Midbrain (tissue), 1 donor: Measurements from ENCODE around the gene ADAMTSL1.

ENCODE experiments used
- DNase-seq: peaks from one replicate; lab custom pipeline; 2025; lab: John Stamatoyannopoulos, UW

ADAMTSL1 gene

GRCh38 chr9:18606846-18607245 is 132.9 kb downstream of the ADAMTSL1 start:
- DNase-seq: no peak

DNA sequence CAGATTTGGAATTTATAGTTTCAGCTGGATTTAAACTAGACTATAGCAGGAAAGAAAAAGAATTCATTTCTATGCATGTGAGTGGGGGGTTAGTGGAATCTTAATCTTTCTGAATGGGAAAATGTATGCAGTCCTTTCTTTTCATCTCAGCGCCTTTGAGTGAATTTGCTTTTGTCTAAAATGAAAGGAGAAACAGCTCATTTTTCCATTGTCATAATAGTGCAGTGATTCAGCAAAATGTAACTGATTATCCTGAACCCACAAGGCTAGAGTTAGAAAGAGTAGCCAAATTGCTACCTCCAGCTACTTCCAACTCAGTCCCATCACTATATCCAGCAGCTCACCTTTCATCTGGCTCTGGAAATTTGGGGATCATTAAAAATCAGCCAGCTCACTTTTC is 134.4 kb downstream of the ADAMTSL1 start:
- DNase-seq: no peak

DNA sequence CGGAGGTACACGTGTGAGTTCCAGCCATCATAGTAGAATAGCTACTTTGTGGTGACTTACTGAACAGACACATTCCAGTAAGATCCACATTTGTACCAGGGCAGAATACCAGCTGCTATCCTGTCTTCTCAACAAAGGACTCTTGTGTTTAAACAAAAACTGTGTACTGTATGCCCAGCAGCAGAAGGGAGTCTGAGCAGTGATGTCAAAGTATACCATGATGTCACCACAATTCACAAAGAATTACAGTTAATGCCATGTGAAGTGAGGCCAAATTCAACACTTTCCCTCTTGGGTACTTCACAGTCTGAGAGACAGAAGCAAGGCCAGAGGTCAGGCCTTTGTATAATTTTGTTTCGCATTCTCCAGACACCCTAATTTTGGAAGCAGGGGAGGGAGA is 137.0 kb downstream of the ADAMTSL1 start:
- DNase-seq: peak; percentile 79

DNA sequence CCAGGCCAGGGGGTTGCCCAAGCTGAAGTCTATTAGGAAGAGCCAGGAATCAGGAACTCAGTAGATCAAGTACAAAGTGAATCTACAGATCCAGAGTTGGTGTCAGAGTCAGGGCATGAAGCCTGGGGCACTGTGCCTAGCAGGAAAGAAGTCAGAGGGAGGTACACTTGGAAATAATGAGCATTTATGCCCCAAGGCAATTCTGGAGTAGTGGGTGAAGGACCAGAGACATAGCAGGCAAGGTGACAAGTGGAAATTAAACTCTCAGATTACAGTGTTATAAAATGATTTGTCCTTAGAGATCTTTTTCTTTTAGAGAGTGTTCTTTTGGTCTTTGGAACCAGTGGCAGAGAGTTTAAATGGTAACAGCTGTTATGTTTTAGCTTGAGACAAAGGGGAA is 138.0 kb downstream of the ADAMTSL1 start:
- no peak for DNase-seq

- no peak for DNase-seq
These were observed 140.2 kb downstream of the ADAMTSL1 start for GRCh38 chr9:18614116-18614515.

DNA sequence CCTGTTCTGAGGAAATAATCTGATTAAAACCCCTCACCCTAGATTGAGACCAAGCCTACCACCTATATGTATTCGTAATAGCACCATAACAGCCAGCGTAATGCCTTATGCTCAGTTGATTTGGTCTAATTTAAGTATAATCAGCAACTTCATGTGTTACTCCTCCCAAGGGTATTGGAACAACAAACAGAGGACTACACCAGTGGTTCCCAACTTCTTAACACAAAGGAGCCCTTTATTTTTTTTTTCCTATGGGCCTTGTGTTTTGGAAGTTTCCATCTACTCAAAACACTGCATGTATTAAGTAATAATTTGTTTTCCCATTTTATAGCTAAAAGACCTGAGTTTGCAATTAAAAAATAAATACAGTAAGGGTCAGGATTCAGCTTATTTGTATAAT is 140.7 kb downstream of the ADAMTSL1 start:
- no peak for DNase-seq

DNA sequence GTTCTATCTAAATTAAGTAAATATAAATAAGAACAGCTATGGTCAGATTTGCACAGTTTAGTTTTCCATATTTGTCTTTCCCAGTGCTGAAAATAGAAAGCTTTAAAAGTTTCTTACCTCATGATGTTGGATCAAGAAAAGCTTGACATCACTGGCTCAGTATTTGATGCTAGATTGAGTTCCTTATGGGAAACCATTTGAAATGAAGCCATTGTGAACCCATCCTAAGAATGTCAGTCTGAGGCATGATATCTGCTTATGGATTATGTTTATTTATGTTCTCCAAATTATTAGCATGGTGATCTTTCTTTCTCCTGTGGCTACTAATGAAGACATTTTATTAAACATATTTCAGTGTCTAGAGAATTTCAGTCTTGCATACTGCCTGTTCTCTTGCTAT is 143.0 kb downstream of the ADAMTSL1 start:
- DNase-seq: no peak

- DNase-seq: no peak
These were observed 143.8 kb downstream of the ADAMTSL1 start for GRCh38 chr9:18617759-18618158.

DNA sequence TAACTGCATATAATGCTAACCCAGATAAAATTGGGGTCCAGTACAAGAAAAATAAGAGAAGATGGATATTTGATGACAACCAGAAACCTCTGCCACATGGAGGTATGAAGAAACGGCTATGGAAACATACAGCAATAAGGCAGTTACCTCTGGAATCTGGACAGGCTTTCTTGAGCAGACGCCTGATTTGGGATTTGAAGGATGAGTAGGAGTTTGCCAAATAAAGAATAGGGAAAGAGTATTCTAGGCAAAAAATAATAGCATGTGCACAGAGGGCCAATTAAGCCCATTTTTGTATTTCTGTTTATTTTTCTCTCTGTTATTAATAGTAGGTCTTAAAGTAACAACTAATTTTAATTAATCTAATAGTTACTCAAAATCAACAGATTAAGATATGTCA is 144.9 kb downstream of the ADAMTSL1 start:
- no peak for DNase-seq

GRCh38 chr9:18622186-18622836 is 148.4 kb downstream of the ADAMTSL1 start:
- DNase-seq: no peak

DNA sequence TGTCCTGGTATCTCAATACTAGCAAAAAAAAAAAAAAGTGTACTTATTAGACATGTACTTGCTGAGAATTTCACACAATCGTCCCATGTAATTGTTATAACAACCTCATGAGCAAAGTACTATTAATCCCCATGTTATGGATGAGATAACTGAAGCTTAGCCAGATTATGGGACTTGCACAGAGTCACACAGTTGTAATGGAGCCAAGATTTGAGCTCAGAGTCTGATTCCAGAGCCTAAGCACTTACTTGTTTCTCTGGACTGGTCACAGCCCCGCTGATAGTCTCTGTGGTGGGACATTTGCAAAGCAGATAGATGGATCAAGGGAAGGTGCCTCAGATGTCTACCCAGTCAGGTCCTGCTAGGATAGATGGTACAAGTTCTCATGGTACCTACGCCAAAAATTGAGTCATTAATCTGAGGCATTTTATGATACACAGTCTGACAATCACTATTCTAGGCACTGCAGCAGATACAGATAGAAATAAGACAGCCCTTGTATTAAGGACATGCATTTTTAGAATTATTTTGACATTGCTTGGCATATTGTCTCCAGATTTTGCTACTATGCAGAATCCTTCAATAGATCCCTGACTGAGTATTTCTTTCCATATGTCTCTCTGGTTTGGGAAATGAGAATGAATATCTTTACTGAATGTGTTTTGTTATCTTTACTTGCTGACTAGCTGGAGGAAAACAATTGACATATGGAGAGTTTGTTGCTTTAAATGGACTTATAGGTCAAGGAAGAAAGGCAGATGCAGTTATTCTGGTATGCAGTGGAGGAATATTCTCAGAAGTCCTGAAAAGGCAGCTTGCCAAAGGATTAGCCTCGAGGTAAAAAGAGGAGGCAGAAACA is 149.5 kb downstream of the ADAMTSL1 start:
- DNase-seq: no peak

- no peak for DNase-seq
These were observed 152.2 kb downstream of the ADAMTSL1 start for GRCh38 chr9:18626046-18626698.

- no peak for DNase-seq
These were observed 155.2 kb downstream of the ADAMTSL1 start for GRCh38 chr9:18629136-18629535.

DNA sequence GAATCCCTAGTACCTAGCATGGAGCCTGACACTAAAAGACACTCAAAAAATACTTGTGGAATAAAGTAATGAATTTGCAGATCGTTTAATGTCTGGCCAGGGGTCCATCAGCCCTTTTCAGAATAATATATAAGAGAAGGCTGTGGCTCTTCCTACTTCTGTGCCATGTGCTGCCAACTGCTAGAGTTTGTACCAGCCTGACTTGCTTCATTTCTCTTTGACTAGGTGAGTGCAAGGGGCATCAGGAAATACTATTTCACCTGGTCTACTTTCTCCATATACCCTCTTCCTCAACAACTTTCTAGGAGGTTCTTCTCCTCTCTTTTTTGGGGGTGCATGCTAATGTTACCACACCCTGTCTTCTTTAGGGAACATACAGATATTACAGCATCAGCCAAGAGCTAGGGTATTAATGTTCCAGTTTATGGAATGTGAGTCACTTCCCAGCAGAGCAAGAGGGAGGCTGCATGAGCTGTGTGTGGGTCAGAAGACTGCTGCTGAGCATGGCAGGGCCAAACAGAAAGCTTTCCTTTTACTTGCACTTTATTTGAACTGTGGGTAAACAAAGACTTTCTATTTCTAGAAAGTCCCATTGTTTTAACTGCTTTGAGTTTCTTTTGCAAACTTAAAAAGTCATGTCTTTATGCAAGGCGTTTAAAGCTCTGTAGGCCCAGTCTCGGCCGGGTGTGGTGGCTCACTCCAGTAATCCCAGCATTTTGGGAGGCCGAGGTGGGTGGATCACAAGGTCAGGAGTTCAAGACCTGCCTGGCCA is 158.9 kb downstream of the ADAMTSL1 start:
- no peak for DNase-seq

- DNase-seq: no peak
These were observed 162.8 kb downstream of the ADAMTSL1 start for GRCh38 chr9:18636781-18637180.

DNA sequence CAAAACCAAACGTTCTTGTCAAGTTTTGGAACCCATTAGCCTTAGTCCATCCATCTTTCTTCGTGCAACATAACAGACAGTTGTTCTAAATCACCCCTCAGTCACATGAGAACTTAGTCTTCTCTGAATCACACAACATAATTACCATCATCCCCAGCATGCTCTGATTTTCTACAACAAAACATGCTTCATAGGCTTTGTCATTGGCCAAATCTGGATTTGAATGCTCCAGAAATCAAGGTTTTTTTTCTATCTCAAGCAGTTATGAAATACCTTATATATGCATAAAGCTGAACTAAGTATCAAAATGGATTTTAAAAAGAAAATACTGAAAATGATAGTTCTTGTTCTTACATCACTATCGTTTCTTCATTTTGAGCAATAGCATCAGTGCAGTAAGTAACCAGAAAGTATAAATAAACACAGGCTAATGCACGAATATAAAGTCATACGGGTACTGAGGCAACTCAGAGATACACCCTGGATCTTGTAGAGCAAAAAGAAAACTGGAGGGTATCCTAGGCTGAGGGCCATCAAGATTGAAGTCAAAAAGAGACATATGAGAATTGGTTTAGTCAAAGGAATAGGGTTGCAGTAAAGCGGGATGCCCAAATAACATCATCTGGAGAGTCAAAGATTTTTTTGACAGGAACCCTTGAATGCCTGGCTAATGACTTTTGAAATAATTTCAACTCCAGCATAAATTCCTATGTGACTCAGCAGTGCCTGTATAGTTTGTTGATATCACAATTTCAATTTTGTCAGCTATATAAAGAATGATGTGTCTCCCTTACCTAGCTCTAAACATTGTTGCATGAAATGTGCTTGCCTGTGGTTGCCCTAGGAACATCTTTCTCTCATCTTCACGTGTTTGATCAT is 164.7 kb downstream of the ADAMTSL1 start:
- DNase-seq: no peak

- no peak for DNase-seq
These were observed 166.0 kb downstream of the ADAMTSL1 start for GRCh38 chr9:18639911-18640310.

DNA sequence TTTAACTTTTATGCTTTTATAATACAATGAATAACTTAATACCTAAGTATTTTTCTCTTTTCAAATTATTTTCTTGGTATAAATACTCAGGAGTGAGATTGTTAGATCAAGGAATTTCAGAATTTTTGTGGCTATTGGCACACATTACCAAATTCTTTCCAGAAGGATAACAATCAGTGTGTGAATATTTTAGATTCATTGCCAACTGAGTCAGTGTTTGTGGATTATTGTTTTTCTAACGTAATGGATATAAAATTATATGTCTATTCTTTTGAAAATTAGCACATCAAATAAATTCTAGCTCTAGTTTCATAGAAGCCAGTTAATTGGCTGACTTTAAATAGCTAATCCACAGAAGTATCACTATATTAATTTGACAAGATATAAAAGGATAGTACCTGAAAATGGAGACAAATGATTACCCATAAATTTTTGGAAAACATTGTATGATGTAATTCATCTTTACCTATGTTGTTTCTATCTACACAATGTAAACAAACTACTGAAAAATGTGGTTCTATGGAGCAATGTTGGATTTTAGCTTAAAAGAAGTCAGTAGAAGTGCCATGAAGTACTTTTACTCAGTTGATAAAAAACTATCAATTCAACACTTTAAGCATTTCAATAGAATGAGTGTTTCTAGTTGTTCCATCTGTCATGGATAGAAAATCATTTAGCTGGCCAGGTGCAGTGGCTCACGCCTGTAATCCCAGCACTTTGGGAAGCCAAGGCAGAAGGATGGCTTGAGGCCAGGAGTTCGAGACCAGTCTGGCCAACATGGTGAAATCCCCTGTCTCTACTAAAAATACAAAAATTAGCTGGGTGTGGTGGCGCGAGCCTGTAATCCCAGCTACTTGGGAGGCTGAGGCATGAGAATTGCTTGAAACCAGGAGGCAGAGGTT is 185.1 kb downstream of the ADAMTSL1 start:
- no peak for DNase-seq

DNA sequence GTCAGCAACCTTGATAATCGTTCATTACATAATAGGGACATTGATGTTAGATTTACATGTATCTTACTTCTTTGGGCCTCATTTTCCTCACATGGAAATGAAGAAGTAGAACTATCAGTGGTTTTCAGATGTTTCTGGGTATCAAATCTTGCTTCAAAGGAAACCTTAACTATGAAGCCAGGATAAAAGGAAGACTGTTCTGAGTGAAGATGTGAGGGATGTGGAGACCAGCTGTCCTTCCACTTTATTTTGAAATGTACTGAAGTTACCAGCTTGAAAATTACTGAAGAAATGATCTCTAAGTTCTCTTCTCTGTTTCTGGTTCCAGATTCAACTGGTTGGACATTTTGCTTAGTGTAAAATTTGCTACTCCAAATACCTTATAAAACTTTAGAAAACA is 186.0 kb downstream of the ADAMTSL1 start:
- no peak for DNase-seq

GRCh38 chr9:18662320-18662719 is 188.4 kb downstream of the ADAMTSL1 start:
- no peak for DNase-seq
